Mesenchymal stem cell (in vitro differentiated cells and primary cell): ENCODE results near the gene FERD3L.

ENCODE experiments used
- DNase-seq: peaks from one replicate; pipeline ENCODE4 v3.0.0-alpha.2; 2013
- H2AFZ ChIP-seq: one replicate; pipeline ENCODE4 v1.6.1; 2013; ENCODE audit warnings: low read depth, mild to moderate bottlenecking, control low read depth, inconsistent platforms, low read length, moderate library complexity
- H2AK5ac ChIP-seq: 2 replicates; pipeline ENCODE4 v1.6.1; 2013; ENCODE audit warnings: low read length, moderate library complexity, mild to moderate bottlenecking, inconsistent platforms; ENCODE audit not compliant: severe bottlenecking
- H2BK120ac ChIP-seq: one replicate; pipeline ENCODE4 v1.6.1; 2013; ENCODE audit warnings: low read depth, mild to moderate bottlenecking, inconsistent platforms, low read length, moderate library complexity
- H2BK12ac ChIP-seq, 2 experiments: one replicate each; pipeline ENCODE4 v1.6.1; 2013; ENCODE audit warnings: inconsistent platforms in 2 of 2, low read length in 2 of 2, mild to moderate bottlenecking in 2 of 2, moderate library complexity in 2 of 2, control low read depth in 1 of 2
- H2BK15ac ChIP-seq: one replicate; pipeline ENCODE4 v1.6.1; 2013; ENCODE audit warnings: mild to moderate bottlenecking, low read depth, inconsistent platforms; ENCODE audit not compliant: poor library complexity, severe bottlenecking
- H2BK5ac ChIP-seq: 2 replicates; pipeline ENCODE4 v1.6.1; 2013; ENCODE audit warnings: low read depth, mild to moderate bottlenecking, low read length, control low read depth, inconsistent platforms; ENCODE audit not compliant: poor library complexity, severe bottlenecking
- H3K14ac ChIP-seq, 2 experiments: one replicate each; pipeline ENCODE4 v1.6.1; 2013; ENCODE audit warnings: inconsistent platforms in 2 of 2, low read length in 2 of 2, control low read depth in 1 of 2, mild to moderate bottlenecking in 1 of 2, moderate library complexity in 1 of 2
- H3K18ac ChIP-seq, 2 experiments: one replicate each; pipeline ENCODE4 v1.6.1; 2013; ENCODE audit warnings: inconsistent platforms in 2 of 2, low read length in 2 of 2, control low read depth in 1 of 2, low read depth in 1 of 2, mild to moderate bottlenecking in 1 of 2
- H3K23ac ChIP-seq, 2 experiments: one replicate each; pipeline ENCODE4 v1.6.1; 2013; ENCODE audit warnings: inconsistent platforms in 2 of 2, low read length in 2 of 2, mild to moderate bottlenecking in 2 of 2, moderate library complexity in 2 of 2, control low read depth in 1 of 2
- H3K27ac ChIP-seq: 2 replicates; pipeline ENCODE4 v1.5.1; 2013; ENCODE audit warnings: mild to moderate bottlenecking, moderate library complexity, low read length, control low read depth, inconsistent platforms; ENCODE audit not compliant: poor library complexity, severe bottlenecking
- H3K27me3 ChIP-seq, 2 experiments: 2 replicates each; pipeline versions ENCODE4 v1.6.1 to v1.7.0; 2013; ENCODE audit warnings: low read length in 2 of 2, mild to moderate bottlenecking in 2 of 2, moderate library complexity in 2 of 2, control low read depth in 1 of 2, inconsistent platforms in 1 of 2; ENCODE audit not compliant: control insufficient read depth in 1 of 2, insufficient read depth in 1 of 2
- H3K36me3 ChIP-seq, 2 experiments: 2 replicates each; pipeline versions ENCODE4 v1.6.1 to v1.7.0; 2013; ENCODE audit warnings: low read length in 2 of 2, control low read depth in 1 of 2, inconsistent platforms in 1 of 2, low read depth in 1 of 2, mild to moderate bottlenecking in 1 of 2; ENCODE audit not compliant: insufficient read depth in 2 of 2, control insufficient read depth in 1 of 2
- H3K4ac ChIP-seq, 2 experiments: one replicate each; pipeline ENCODE4 v1.6.1; 2013; ENCODE audit warnings: inconsistent platforms in 2 of 2, low read length in 2 of 2, mild to moderate bottlenecking in 2 of 2, moderate library complexity in 2 of 2, control low read depth in 1 of 2, low read depth in 1 of 2
- H3K4me1 ChIP-seq: 2 replicates; pipeline ENCODE4 v1.6.1; 2013; ENCODE audit warnings: low read depth, low read length, control low read depth; ENCODE audit not compliant: control insufficient read depth, insufficient read depth
- H3K4me2 ChIP-seq: 2 replicates; pipeline ENCODE4 v1.6.1; 2013; ENCODE audit warnings: low read length, mild to moderate bottlenecking, inconsistent platforms; ENCODE audit not compliant: poor library complexity, severe bottlenecking
- H3K4me3 ChIP-seq, 2 experiments: 2 replicates each; pipeline versions ENCODE4 v1.5.1 to v1.7.0; 2013; ENCODE audit warnings: low read length in 2 of 2, mild to moderate bottlenecking in 2 of 2, control low read depth in 1 of 2, low read depth in 1 of 2; ENCODE audit not compliant: insufficient read depth in 1 of 2
- H3K79me1 ChIP-seq: replicated peaks from 2 replicates; pipeline ENCODE4 v1.6.1; 2013; ENCODE audit warnings: mild to moderate bottlenecking, control low read depth, low read length, inconsistent platforms; ENCODE audit not compliant: poor library complexity, severe bottlenecking
- H3K9ac ChIP-seq: 2 replicates; pipeline ENCODE4 v1.7.0; 2013; ENCODE audit warnings: mild to moderate bottlenecking, low read length, moderate library complexity
- H3K9me3 ChIP-seq: 2 replicates; pipeline ENCODE4 v1.7.0; 2013; ENCODE audit warnings: mild to moderate bottlenecking, low read length; ENCODE audit not compliant: control insufficient read depth
- H4K8ac ChIP-seq: one replicate; pipeline ENCODE4 v1.6.1; 2013; ENCODE audit warnings: inconsistent platforms, mild to moderate bottlenecking, low read length, moderate library complexity
- H4K91ac ChIP-seq: one replicate; pipeline ENCODE4 v1.6.1; 2013; ENCODE audit warnings: mild to moderate bottlenecking, low read length, inconsistent platforms
- WGBS: methylation state at CpG from one replicate; pipeline ENCODE4 v1.1.7; 2013; ENCODE audit warnings: mixed read lengths; 5-methylcytosine and 5-hydroxymethylcytosine counted together

Gene FERD3L

GRCh38 chr7:19111474-19112273 is 33.5 kb downstream of the FERD3L start:
- Histone ChIP-seq H3K4me3 (peak overlapping the region in 1 of 2 experiments; percentile 99), H4K8ac (peak overlapping the region; percentile 23), H3K9ac (peak overlapping the region; percentile 99), H3K27ac (no peak overlapping the region), H2BK120ac (no peak overlapping the region), H3K4ac (no peak overlapping the region), H3K14ac (no peak overlapping the region), H2BK5ac (no peak overlapping the region), H4K91ac (no peak overlapping the region), H3K4me1 (peaks cover 13% of the 10 kb centered on the region), H3K23ac (no peak overlapping the region), H3K27me3 (no peaks in the 10 kb centered on the region), H2BK15ac (no peak overlapping the region), H2BK12ac (no peak overlapping the region), H3K36me3 (peaks cover 0 to under 1% of the 10 kb centered on the region in 2 experiments), H2AK5ac (no peak overlapping the region), H3K9me3 (no peaks in the 10 kb centered on the region), H2AFZ (no peak overlapping the region), H3K79me1 (peaks cover 15% of the 10 kb centered on the region), H3K18ac (peak overlapping the region in 1 of 2 experiments; percentile 21), H3K4me2 (peak overlapping the region; percentile 99)
- WGBS, result 36% methylated on average over 9 of the region's 15 CpGs
- no peak for DNase-seq

DNA sequence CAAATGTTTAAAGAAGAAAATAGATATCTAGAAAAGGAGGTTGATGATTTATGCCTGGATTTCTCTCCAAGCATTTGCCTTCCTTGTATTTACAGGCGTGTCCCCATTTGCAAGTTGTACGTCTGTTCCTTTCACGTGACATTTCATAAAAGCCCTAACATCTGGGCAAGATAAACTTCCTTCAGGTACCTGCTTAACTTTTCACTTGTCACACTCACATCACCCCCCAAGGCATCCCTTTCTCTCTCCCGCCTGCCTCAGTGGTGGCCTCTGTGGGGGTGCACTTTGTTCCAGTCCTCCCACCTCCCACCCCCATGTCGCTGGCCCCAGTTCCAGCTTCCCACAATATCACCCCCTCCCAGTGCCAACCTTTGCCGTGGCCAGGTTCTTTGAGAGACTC is 34.4 kb downstream of the FERD3L start:
- H2BK120ac ChIP-seq, result no peak overlapping the region
- H3K9ac ChIP-seq, result peak overlapping the region; percentile 99
- H3K18ac ChIP-seq, result no peak overlapping the region
- H4K8ac ChIP-seq, result no peak overlapping the region
- no peak overlapping the region for H2BK5ac ChIP-seq
- peaks cover 15% of the 10 kb centered on the region for H3K79me1 ChIP-seq
- H2AK5ac ChIP-seq, result no peak overlapping the region
- H3K27ac ChIP-seq, result no peak overlapping the region
- H3K14ac ChIP-seq, result no peak overlapping the region
- H3K4me3 ChIP-seq, result peak overlapping the region in 1 of 2 experiments; percentile 99
- H3K36me3 ChIP-seq, result no peaks in the 10 kb centered on the region
- H3K23ac ChIP-seq, result no peak overlapping the region
- no peak overlapping the region for H4K91ac ChIP-seq
- DNase-seq, result no peak
- peaks cover 18% of the 10 kb centered on the region for H3K4me1 ChIP-seq
- H3K4ac ChIP-seq, result no peak overlapping the region
- no peak overlapping the region for H3K4me2 ChIP-seq
- peak overlapping the region in 1 of 2 experiments; percentile 15 for H2BK12ac ChIP-seq
- H3K9me3 ChIP-seq, result no peaks in the 10 kb centered on the region
- 30% methylated on average over 6 of the region's 6 CpGs for WGBS
- no peak overlapping the region for H2AFZ ChIP-seq
- H2BK15ac ChIP-seq, result peak overlapping the region; percentile 29
- no peaks in the 10 kb centered on the region for H3K27me3 ChIP-seq

- peak overlapping the region in 1 of 2 experiments; percentile 99 for H3K4me3 ChIP-seq
- H3K36me3 ChIP-seq, result no peaks in the 10 kb centered on the region
- DNase-seq, result no peak
- peaks cover 18% of the 10 kb centered on the region for H3K4me1 ChIP-seq
- no peak overlapping the region for H3K18ac ChIP-seq
- H3K14ac ChIP-seq, result no peak overlapping the region
- H3K4ac ChIP-seq, result no peak overlapping the region
- no peak overlapping the region for H2AK5ac ChIP-seq
- peaks cover 15% of the 10 kb centered on the region for H3K79me1 ChIP-seq
- no peak overlapping the region for H3K27ac ChIP-seq
- no peak overlapping the region for H2AFZ ChIP-seq
- no peak overlapping the region for H2BK15ac ChIP-seq
- H2BK120ac ChIP-seq, result no peak overlapping the region
- no peaks in the 10 kb centered on the region for H3K27me3 ChIP-seq
- no peak overlapping the region for H4K8ac ChIP-seq
- H3K23ac ChIP-seq, result no peak overlapping the region
- no peak overlapping the region for H3K4me2 ChIP-seq
- 58% methylated on average over 7 of the region's 11 CpGs for WGBS
- H3K9ac ChIP-seq, result peak overlapping the region; percentile 99
- H3K9me3 ChIP-seq, result no peaks in the 10 kb centered on the region
- H2BK5ac ChIP-seq, result no peak overlapping the region
- no peak overlapping the region for H2BK12ac ChIP-seq
- no peak overlapping the region for H4K91ac ChIP-seq
Measured at GRCh38 chr7:19110026-19110730, 35.0 kb downstream of the FERD3L start.
